LNCAP (cell line): Measurements from ENCODE around the gene PMVK.

ENCODE experiments used
- TF ChIP-seq, protein P1 (sequence below): fragments of 450-650 bp; IDR thresholded peaks from 2 replicates; pipeline ENCODE4 v1.5.1; 2017; ENCODE audit warnings: mild to moderate bottlenecking

The PMVK gene

GRCh38 chr1:154912755-154913154, 23.8 kb downstream of the PMVK start:
- TF ChIP-seq, protein P1, sequence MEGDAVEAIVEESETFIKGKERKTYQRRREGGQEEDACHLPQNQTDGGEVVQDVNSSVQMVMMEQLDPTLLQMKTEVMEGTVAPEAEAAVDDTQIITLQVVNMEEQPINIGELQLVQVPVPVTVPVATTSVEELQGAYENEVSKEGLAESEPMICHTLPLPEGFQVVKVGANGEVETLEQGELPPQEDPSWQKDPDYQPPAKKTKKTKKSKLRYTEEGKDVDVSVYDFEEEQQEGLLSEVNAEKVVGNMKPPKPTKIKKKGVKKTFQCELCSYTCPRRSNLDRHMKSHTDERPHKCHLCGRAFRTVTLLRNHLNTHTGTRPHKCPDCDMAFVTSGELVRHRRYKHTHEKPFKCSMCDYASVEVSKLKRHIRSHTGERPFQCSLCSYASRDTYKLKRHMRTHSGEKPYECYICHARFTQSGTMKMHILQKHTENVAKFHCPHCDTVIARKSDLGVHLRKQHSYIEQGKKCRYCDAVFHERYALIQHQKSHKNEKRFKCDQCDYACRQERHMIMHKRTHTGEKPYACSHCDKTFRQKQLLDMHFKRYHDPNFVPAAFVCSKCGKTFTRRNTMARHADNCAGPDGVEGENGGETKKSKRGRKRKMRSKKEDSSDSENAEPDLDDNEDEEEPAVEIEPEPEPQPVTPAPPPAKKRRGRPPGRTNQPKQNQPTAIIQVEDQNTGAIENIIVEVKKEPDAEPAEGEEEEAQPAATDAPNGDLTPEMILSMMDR: no peak

- TF ChIP-seq, protein P1: no peak
Measured at GRCh38 chr1:154911691-154912550, 24.6 kb downstream of the PMVK start.

DNA sequence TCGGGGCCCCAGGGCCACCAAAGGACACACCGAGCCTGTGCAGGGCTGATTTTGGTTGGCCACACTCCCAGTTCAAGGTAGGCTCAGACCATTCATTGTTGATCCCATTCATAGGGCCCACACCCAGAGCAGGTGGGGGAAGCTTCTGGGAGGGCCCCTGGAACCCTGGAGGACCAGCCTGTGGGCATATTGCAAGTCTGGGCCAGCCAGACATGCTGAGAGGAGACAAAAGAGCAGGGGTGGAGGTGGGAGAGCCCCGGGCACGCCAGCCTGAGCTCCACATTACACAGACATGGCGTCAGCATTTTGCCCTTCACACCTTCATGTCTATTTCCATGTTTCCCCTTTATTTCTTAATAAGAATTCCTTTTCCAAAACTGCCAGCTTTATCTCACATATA, 25.7 kb downstream of the PMVK start:
- TF ChIP-seq, protein P1: no peak

- TF ChIP-seq, protein P1: no peak
Measured at GRCh38 chr1:154908937-154909336, 27.6 kb downstream of the PMVK start.

- TF ChIP-seq, protein P1: no peak
Measured at GRCh38 chr1:154906621-154907081, 29.9 kb downstream of the PMVK start.

DNA sequence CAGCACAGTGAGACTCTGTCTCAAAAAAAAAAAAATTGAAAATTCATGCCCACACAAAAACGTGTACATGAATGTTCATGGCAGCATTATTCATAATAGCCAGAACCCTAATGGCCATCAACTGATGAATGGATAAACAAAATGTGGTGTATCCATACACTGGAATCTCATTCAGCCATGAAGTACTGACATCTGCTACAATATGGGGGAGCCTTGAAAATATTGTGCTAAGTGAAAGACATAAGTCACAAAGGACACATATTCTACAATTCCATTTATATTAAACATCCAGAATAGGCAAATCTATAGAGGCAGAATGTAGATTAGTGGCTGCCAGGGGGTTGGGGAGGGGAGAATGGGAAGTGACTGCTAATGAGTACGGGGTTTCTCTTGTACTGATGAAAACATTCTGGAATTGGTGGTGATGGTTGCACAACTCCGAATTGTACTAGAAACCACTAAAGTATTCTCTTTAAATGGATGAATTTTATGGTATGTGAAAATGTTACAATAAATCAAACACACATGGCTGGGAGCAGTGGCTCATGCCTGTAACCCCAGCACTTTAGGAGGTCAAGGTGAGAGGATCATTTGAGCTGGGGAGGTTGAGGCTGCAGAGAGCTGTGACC, 33.5 kb downstream of the PMVK start:
- TF ChIP-seq, protein P1: no peak

GRCh38 chr1:154901591-154901990, 34.9 kb downstream of the PMVK start:
- TF ChIP-seq, protein P1: no peak
